ENCODE data around the gene FRMD1. TPM values are rescaled to one million over a fixed set of nuclear protein-coding genes. Genes with fewer than 3 reads are reported as not detected.

FRMD1 gene
- total RNA-seq, 1 donor from 2014 or later = not detected

DNA sequence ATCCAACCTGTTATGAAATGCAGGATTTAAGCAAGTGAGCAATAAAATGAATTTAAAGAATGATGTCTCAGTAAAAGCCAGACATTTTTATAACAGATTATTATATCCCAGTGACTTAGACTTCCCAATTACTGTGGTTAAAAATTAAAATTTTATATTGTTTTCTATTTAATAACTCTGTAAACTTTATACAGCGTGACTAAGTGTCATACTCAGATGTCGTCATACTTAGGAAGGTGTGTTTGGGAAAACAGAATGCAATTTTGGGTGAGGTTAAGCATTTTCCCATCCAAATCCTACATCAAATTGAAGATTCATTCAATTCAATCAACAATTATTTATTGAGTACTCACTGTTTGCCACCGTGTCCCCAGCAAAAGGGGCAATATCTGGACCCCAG lies 31.4 kb upstream of the FRMD1 start:
- no peak for DNase-seq

DNA sequence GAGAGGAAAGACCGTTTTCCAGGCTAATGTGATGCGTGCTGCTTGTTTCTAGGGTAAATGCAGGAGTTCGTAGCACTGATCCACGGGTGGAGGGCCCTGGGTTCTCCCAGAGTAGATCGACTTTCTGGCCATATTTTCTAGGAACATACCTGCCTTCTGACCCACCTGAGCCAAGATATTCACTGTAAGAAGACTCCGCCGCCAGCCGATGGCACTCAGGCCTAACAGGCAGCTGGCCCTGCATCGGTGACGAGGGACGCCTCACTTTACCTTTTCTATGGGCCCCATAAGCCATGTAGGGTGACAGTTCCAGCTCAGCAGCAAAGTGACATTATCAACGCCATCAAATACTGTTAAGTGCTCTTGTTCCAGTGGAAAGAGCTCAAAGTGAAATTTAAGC lies 30.2 kb upstream of the FRMD1 start:
- no peak for DNase-seq

DNA sequence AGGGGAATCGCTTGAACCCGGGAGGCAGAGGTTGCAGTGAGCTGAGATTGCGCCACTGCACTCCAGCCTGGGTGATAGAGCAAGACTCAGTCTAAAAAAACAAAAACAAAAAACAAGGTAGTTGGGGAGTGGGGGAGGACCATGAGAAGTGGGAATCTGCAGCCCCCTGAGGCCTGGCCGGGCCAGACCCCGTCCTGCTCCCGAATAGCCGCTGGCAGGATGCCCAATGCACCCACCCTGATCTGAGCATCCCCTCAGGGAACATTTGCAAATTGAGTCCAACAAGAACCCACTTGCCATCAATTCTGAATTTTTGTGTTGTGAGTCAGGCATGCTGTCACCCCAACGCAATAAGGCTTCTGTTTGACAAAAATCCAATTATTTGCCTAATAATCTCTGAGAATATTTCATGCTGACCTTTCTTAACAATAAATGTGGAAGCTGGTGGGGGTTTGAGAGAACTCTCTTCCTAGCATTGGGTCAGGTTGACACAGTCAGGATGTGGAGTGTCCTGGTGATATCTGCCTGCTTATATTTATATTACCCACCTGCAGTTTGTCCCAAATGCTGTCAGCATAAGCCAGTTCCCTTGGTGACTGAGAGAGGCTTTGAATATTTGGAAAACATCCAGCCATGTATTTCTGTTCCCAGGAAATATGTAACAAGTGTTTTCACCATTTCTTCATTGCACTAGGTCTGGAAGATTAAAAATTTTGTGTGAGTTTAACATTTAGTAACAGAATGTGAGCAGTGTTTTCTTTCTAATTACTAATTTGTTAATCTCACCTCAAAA lies 28.4 kb upstream of the FRMD1 start:
- DNase-seq = no peak

DNA sequence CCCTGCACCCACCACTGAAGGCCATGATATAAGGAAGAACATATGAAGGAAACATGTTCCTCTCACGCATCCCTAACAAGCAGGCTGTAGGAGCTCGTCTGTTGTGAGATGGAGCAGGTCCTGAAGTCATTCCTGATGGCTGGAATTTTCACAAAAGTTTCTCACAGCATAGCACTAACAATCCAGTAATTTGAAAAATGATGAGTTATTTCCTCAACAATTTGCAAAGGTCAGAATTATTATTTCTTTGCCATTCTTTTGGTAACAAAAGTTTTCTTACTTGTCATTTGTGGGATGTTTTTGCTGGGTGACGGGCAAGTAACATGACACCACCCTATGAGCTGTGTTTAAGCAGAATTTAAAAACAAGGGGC lies 27.6 kb upstream of the FRMD1 start:
- DNase-seq = no peak

DNA sequence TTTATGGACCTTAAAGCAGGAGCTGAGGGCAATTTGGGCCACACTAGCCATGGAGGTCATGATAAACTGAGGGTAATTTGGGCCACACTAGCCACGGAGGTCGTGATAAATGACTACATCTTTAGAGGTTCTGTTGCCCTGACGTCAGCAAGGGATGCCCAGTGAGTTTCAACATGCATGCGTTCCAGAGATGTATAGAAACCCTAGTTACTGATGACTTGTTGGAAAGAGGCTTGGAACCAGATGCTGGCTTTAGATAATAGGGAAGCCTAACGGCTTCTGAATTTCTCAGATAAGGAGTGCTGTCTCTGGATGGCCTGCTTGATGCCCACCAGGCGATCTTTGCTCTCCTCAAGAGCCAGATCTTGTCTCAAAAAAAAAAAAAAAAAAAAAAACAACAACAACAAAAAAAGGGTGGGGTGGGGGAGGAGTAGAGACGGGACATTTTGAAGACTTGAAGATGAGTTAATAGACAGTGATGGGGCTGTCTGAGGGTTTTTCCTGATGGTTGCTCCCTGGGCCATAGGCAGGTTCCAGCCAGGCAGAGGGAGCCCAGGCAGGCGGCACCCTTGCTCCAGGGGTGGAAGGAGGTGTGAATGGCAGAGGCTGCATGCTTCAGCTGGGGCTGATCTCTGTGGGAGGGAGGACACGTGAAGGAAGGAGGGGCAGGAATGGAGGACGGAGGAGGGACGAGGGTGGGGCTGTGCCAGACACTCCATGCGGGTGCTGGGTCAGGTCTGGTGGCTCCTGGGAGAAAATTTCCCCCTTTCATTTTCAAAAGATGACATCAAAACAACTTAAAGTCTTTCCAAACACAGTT lies 27.0 kb upstream of the FRMD1 start:
- no peak for DNase-seq

DNA sequence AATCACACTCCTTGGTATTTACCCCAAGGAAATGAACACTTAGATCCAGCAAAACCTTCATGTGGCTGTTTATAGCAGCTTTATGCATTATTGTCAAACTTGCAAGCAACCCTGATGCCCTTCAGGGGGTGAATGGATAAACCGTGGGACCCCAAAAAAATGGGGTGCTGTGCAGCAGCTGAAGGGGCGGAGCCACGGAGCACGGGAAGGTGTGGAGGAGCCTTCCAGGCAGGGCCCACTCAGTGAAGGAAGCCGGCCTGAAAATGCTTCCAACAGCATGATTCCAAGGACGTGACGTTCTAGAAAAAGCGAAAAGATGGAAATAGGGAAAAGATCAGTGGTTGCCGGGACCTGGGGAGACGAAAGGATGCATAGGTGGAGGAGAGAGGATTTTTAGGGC lies 25.6 kb upstream of the FRMD1 start:
- DNase-seq = no peak

DNA sequence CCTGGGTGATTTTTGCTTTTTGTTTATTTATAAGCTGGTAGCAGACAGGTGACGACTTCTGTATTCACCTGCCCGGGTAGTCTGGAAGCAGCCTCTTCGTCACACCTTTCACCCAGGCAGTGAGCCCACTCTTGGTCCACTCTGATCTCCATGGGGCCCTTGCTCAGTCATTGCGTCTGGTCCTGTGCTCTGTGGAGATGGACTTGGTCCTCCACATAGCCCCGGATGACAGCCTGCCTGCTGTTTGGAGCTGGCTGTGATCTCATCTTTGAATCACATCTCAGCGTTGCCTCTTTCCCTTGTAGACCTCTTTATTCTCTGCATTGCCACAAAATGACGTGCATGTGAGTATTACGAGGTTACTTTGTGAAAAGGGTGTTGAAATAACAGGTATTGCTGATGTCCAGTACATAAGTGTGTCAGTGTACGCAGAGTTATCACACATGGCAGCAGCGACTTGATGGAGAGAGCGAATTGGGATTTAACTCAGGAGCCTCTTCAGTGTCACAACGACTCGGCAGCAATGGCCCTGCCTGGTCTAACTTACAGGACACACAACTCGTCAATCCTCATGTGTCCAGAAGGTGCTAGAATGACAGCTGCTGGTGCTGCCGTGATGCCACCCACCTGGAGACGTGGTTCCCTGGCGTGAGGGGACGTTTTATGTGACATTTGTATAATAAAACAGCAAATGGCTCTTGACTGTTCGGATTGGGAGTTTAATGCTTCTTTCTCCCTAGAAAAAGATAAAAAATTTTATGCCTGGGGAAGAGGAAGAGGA lies 24.2 kb upstream of the FRMD1 start:
- DNase-seq = no peak

DNA sequence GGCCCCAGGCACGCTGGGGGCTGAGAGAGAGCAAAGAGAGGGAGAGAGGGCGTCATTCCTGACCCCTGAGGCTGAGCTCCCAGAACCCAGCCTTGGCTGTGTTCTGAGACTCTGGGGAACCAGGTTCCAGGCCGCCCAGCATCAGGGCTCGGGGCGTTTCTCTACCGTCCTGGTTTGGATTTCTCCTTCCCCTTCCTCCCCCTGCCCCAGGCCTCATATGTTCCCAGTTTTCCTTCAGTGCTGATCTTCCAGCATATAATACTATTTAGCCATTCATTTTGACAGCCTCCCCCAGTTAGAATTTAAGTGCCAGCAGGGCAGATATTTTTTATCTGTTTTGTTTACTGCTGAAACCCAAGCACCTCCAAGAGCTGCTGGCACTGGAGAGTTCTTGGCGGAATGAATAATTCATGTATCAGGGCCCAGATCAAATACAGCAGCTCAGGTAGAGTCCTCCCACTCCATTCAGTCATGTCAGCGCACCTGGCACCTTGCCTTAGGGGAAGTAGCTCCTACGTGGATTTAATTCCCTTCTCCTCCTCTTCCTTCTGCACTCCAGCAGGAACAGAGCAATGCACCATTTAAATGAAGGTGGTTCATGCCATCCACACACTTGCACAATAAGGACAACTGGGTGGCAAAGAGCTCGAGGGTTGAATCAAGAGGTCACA lies 23.4 kb upstream of the FRMD1 start:
- no peak for DNase-seq

DNA sequence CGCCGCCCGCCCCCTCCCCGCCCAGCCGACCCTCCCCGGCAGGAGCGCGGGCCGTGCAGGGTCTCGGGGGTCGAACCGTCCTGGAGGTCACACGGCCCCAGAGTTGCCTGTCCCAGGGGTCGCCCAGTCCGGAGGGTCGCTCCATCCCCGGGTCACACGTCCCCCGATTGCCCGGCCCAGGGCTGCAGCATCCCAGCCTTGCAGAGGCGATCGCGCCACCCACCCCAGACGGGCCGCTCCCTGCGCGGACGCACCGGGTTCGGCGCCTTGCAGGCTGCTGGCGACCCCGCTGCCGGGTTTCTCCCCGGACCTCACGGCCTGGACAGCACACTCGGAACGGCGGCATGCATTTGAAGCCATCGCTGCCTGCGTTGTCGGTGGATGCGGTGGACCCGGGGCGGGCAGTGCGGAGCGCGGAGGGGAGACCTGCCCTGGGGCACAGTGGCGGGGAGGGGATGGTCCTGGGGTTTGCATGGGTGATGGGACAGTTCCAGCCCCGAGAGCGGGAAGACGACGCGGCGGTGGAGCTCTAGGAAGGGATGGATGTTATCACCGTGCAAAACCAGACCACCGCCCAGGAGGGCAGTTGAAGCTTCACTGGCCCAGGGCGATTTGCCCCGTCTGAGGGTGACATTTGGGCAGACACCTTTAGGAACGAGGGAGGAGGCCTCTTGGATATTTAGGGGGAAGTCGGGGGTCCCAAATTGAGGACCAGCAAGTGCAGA lies 22.7 kb upstream of the FRMD1 start:
- DNase-seq = no peak

DNA sequence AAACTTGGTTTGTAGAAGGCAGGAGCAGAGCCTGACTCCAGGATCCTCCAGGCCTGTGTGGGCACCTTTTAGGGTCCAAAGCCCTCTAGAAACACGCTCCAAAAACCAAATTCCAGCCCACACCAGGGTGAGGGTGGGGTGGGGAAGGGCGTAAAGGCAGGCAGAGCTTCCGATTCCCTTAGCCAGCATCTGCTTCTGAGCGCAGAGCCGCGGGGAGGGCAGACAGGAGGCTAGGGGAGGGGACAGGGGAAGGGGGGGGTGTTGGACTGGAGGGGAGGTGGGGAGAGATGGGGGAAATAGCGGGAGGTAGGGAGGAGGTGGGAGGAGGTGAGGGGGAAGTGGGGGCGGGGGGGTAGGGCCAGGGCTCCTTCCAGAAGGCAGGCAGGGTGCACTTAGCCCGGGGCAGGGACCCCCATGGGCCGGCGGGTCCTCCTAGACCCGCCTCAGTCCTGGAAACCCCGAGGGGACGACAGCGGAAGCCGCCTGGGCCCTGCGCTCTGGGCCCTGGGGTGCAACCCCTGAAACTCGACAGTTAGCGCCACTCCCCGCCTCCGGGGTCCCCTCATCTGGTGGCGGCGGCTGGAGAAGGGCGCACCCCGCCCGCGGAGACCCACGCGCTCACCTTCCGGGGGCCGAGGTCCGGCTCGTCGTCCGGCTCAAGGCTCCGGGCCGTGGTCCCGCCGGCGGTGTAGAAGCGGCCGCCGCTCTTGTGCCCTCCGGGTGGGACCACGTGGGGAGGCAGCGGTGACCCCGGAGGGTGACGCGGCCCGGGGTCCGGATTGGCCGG lies 22.0 kb upstream of the FRMD1 start:
- no peak for DNase-seq

DNA sequence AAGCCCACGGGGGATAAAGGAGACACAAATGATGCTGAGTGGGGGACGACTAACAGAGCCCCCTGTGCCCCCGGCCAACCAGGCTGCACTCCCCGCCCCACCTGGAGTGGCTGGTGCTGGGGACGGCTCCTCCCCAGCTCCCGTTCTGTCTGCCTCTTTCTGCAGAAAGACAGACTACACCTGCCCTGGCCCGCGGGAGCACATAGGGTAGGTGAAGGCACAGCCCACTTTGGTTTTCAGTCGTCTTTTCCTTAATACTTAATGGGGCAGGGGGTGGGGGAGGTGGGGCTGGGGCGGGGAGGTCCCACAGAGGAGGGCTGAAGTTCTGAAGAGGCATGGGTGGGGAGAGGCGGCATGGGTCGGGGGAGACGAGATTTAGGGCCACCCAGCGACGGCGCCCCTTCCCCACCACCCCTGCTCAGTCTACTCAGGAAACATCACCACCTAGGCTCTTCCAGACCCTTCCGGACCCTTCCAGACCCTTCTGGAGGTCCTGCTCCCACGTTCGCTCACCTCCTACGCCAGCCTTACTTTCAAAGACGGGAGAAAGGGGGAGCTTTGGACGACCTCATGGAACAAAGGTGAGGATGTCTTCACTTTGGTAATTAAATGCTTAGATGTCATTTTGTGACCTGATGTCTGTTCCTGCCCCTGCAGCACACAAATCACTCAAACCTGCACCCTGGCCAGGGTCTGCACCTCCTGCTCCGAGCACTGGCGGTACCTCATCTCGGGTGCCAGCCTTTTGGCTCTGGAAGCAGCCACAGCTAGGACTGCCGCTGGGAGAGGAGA lies 21.2 kb upstream of the FRMD1 start:
- DNase-seq = no peak

DNA sequence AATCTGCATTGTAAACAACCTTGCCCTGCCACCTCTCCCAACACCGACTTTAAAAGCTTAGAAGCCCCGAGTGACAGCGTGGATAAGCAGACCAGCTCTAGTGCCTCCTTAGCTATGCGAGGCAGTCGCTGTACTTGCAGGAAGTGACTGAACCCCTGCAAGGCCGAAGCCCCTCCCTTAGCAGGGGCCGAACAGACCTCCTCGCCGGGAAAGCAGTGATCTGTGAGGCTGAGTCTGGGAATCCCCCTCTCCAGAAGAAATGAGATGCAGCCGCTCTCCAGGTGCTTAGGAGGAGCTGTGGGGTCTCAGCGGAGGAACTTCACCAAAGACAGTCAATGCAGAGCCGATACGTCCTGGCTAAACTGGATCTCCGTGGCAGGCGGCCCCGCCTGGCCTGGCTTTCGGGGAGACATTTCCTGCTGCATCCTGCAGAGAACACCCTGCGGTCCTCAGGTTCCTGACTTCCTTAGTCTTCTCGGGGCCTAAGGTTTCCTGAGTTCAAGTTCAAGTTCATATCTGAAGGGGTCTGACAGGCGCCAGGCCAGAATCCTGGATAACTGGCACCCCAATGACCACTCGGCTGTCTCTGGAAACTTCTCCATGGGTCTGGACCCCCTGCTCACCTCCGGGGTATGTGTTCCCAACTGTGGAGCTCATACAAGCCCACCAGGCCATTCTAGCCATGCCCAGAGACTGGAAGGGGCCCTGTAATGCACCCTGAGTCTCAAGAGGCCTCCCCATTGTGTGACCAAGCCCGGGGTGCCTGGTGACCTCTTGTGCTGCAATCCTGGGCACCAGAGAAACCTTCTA lies 20.4 kb upstream of the FRMD1 start:
- DNase-seq = no peak

DNA sequence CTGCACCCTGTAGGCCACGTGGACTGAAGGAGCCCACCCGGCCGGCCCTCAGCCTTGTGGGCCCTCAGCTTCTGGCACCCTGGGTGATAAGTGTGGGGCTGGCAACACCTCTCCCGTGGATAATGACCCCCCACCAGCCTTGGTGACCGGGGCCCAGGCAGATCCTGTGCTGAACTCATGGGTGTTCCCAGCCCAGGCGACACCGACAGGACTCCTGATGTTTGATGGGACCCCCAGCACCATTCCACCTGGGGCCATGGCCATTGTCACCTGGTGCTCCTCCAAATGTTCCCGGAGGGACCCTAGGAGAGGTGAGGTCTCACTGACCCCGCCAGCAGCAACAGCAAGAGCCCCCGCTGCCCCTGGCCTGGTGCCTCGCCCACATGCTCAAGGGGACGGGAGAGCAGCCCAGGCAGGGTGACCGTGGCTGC lies 19.4 kb upstream of the FRMD1 start:
- DNase-seq = no peak

DNA sequence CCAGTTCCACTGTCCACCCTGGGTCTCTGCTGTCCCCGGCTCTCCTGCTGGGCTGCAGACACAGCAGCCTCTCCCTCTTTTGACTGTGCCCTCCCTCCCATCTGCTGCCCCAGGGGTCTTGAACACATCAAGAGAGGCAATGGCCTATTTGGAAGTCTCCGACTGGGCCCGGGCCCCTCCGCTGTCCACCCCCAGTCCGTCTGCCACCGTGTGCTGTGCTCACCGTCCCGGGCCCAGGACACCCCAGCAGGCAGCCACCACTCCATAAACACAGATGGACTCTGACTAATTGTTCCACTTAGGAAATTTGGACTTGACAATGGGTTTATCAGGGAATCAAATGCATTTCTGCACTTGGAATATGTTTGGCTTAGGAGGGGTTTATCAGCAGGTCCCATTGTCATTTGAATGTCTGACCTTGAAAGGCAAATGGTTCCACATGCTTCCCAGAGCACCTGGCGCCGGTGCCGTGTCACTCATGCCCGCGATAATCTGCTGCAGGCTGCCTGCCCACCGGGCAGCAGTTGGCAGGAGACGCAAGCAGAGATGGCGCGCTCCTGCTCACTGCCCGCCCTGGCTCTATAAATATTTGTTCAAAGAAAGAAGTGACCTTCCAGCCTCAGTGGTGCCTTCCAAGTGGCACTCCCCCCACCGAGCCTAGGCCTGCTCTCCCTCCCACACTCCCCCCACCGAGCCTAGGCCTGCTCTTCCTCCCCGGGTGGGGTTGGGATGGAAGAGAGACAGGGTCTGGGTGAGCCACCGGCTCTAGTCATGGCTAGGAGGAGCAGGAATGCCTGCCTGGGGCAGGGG lies 18.8 kb upstream of the FRMD1 start:
- no peak for DNase-seq

DNA sequence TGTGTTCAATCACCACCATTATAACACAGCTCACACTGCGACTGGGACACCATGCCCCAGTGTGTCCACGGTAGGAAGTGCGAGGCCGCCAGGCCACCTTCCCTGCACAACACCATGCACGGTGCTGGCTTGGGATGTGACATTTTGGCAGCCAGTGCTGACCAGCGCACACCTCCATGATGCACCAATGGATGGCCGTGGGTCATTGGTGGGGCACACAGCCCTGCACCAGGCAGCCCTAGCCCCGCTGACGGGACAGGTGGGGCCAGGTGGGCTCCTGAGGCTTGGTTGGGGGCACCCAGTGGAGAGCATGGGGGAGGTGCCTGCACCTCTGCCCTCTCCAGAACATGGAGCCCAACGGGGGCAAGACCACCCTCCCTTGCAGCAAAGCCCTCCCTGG lies 18.2 kb upstream of the FRMD1 start:
- no peak for DNase-seq

DNA sequence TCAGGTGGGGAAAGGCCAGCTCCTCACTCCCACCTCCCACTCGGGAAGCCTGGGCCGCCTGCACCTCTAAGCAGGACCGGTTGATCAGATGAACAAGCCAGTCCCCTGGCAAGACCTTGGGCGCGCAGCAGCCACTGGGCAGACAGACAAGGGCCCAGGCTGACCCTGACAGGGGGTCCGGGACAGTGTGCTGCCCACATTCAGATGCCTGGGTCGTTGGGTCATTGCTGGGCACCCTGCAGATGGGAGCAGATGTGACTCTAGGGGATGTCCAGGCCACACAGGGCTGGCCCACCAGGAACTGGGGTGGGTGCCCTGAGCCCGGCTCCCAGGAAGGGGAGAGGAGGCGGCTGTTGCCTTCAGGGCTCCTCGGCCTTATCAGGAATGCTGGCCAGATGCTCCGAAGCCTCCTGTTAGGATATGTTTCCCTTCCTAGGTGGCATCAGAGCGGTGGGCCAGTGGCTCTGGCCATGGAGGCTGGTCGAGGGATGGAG lies 17.3 kb upstream of the FRMD1 start:
- DNase-seq = no peak

DNA sequence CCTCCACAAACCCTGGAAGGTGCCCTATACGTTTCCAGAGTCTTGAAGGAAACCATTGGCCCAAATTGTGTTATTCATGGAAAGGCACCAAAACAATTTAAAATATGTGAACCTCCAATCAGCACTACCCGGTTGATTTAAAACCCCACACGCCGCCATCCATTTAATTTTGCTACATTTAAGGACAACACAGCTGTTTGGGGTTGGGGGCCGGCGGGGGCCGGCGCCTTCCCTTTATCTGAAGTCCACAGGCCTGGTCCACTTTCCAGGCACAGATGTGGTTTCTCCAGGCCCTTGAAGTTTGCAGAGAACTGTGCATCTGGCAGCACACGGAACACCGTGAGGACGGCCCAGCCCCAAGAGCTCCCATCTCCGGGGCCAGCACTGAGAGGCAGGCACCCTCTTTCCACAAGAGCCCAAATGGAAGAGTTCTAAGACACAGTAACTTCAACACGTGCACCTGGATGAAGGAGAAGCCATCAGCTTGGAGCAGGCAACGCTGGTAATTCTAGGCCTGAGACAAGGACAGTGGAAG lies 16.8 kb upstream of the FRMD1 start:
- DNase-seq = no peak

DNA sequence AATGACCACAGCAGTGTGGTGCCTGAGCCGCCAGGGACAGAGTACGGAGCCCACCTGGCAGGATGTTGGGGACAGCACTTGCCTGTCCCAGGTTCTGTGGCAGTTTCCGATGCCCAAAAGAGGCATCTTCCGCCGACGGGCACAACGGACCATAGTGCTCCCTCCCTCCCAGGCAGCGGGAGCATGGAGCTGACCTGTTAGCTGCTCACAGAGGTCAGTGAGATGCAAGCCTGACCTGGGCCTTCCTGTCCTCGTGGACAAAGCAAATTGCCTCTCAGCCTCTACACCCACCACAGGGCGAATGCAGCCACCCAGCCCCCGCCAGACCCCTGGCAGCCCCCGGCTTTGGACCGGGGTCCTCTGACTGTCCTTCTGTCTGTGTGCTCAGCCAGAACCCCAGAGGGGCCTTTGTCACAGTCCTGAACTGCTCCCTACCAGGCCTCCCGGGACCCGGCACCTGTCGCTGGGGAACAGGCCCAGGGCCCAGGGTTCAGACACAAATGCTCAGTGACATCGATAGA lies 16.2 kb upstream of the FRMD1 start:
- DNase-seq = no peak
